Non-pigmented ciliary epithelial cell (primary cell): ENCODE data around the gene TBL1X.
A peak's percentile ranks its signal among the peaks of the same experiment; 100 is the strongest.

Experiments
- DNase-seq: peaks from one replicate; pipeline ENCODE4 v3.0.0-alpha.2; 2010; ENCODE audit warnings: low read depth

The TBL1X gene

DNA sequence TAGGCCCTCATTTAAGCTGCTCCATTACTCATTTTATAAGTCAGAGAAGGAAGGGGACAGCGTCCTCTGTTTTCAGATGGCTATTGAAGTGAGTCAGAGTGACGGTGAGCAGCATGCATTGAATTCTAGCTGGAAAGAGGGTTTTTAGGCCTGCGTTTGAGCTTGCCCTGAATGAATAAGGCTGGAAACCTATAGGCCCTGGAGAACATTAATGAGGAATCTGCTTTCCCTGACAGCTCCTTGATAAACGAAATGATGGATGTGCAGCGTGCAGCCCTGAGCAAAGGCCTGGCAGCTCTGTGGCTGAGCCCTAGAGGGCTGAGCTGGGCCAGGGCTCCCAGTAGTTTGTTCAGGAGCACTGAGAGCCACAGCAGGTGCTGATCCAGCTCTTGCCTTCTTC is 33.4 kb downstream of the TBL1X start:
- DNase-seq = no peak

DNA sequence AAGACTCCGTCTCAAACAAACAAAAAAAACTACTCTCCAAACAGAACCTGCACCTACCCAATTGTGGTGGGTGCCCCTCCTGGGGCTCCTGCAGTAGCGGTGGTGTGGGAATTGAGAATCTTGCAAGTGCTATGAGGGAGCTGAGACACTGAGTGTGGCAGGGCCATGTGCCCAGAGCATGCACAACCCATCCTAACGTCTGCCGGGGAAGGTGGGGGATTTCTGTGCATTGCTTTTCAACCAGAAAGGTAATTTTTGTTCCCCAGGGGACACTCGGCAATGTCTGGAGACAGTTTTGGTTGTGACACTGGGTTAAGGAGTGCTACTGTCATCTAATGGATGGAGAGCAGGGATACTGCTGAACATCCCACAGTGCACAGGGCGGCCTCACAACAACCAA is 35.7 kb downstream of the TBL1X start:
- no peak for DNase-seq

- no peak for DNase-seq
Observed at GRCh38 chrX:9501362-9501761, 36.5 kb downstream of the TBL1X start.

- no peak for DNase-seq
Observed at GRCh38 chrX:9503261-9503660, 38.4 kb downstream of the TBL1X start.

GRCh38 chrX:9510366-9510765 is 45.5 kb downstream of the TBL1X start:
- no peak for DNase-seq

GRCh38 chrX:9510980-9511379 is 46.1 kb downstream of the TBL1X start:
- DNase-seq = no peak

DNA sequence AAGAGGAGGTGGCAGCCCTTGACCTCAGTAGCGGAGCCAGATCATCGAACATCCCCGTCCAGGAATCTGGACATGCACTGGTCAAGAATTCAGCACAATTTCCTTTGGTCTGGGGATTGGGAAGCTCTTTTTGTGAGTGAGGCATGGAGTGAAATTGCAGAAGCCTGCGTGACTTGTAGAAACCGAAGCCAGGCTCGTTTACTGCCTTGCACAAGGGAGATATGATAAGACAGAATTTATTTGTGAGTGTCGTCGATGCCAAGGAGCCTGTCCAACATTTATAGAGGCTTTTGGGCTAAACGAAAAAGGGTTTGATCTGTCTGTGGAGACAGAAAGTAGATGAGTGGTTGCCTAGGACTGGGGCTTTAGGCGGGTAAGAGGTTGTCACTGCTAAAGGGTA is 50.6 kb downstream of the TBL1X start:
- DNase-seq = no peak

- no peak for DNase-seq
Observed at GRCh38 chrX:9515973-9516538, 51.2 kb downstream of the TBL1X start.

DNA sequence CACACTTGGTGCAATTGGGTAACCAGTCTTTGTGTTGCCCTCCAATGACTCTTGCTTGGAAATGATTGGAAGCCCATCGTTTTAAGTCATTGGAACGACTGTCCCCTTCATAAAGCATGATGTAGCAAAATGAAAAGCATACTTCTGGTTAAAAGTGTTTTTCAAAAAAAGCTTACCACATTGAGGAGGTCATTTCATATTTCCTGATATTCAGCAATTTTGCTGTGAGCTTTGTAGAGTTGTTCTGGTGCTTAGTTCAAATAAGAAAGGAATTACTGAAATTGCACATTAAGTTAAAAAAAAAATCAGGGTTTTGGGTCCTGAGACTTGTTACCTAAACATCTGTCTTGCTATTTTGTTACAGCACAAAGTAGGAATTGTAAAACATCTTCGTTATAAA is 51.8 kb downstream of the TBL1X start:
- no peak for DNase-seq

DNA sequence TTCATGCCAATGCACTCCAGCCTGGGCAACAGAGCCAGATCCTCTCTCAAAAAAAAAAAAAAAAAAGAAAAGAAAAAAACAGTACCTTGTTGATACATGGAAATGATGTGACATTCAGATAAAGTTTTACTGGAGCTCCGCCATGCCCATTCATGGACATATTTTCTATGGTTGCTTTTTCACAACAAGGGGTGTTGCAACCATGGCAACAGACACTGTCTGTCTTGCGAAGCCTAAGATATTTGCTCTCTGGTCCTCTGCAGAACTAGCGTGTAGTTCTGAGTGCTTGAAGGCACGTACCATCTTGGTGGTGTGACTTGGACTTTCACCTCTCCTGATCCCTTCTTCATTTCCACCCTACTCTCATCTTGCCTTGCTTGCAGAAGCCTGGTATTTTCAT is 53.2 kb downstream of the TBL1X start:
- DNase-seq = no peak

DNA sequence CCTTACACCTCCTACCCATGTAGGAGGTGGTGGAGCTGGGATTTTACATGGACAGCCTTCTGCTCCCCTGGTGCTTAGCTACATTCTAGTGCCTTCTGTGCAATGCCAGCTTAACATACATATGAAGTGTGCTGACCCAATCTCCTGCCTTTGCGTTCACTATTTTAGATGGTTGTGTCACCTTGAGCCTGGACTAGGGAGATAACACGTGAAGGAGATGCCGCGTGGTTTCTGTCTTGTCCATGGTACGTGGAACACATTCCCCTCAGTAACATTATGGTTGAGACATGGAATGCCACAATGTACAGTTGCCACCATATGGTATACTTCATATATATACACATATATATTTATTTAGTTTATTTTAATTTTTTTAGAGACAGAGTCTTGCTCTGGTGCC is 54.0 kb downstream of the TBL1X start:
- DNase-seq = no peak

GRCh38 chrX:9519546-9520216 is 54.8 kb downstream of the TBL1X start:
- no peak for DNase-seq

- DNase-seq = no peak
Observed at GRCh38 chrX:9520217-9520590, 55.3 kb downstream of the TBL1X start.

GRCh38 chrX:9522378-9523155 is 57.7 kb downstream of the TBL1X start:
- no peak for DNase-seq

DNA sequence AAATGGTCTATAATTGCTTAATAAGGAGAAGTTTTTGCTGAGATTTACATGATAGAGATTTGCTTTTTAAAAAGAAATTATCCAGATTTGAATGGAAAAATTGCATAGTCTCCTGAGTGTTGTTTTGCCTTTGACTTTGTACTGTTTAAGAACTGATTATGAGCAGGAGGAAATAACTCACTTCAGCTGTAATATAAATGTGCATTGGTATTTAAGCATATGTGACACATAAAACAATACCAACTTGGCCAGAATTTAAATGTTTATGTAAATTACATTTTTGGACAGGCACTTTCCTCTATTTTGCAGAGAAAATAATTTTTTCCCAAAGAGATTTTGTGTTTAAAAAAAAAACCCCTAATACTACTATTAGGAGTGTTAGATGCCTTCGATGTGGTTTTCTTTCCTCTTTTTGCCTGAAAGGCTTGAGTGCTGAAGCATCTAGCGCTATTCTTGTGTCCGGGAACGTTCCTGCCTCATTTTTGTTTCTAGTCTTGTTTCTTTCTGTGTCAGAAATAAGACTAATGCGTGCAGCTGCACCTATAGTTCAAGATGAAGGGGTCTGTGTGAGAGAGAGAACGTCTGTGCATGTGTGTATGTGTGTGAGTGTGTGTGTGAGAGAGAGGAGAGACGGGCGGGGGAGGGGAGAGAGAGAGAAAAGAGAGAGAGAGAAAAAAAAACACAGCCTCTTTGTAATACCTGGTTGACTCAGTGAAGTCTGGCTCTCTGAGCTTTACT is 60.8 kb downstream of the TBL1X start:
- no peak for DNase-seq

- no peak for DNase-seq
Observed at GRCh38 chrX:9526965-9527364, 62.1 kb downstream of the TBL1X start.

GRCh38 chrX:9528498-9528897 is 63.6 kb downstream of the TBL1X start:
- no peak for DNase-seq

DNA sequence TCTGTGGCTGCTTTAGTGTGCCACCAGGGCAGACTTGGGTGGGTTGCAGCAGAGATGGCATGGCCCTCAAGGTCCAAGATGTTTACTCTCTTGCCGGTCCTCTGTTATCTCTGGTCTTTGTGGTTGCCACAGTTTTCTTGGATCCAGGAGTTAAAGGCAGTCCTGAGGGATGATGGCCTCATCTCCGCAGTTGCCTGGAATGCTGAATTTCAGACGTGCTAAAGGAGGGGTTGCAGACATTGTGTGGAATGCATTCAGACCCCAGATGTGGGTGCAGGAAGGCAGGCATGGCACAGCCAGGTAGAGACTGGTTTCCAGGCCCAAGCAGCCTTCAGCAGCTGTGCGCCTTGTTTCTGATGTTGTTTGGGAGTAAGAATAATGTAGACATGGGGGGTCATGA is 64.4 kb downstream of the TBL1X start:
- DNase-seq = no peak

GRCh38 chrX:9530848-9531274 is 66.0 kb downstream of the TBL1X start:
- DNase-seq = peak; percentile 55

GRCh38 chrX:9532349-9532748 is 67.5 kb downstream of the TBL1X start:
- DNase-seq = no peak

DNA sequence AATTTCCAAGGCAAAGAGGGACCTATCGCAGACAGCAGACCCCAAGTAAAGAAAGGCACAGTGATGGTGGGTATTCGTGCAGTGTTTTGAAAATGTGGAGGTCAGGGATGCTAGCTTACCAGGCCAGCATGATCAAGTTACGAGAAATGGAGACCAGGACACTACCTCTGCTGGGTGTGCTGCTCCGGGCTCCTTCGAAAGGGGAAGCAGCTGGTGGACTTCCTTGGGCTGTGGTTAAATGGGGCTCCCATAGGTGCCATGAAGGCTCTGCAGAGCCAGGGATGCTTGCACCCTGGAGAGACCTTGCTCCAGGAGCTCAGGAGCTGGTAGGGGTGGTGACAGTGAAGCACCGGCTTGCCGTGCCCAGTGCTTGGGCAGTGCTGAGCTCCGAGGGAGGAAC is 68.8 kb downstream of the TBL1X start:
- no peak for DNase-seq

- DNase-seq = no peak
Observed at GRCh38 chrX:9534686-9535085, 69.8 kb downstream of the TBL1X start.

- no peak for DNase-seq
Observed at GRCh38 chrX:9535101-9535500, 70.2 kb downstream of the TBL1X start.
